GM18870 (cell line): ENCODE results near the gene AMOT.

Source experiments
- ATAC-seq: cut with Tn5 transposase; IDR thresholded peaks from one replicate; pipeline ENCODE4 v1.9.1; 2021; ENCODE audit warnings: moderate library complexity; ENCODE audit not compliant: unreplicated experiment

The AMOT gene

DNA sequence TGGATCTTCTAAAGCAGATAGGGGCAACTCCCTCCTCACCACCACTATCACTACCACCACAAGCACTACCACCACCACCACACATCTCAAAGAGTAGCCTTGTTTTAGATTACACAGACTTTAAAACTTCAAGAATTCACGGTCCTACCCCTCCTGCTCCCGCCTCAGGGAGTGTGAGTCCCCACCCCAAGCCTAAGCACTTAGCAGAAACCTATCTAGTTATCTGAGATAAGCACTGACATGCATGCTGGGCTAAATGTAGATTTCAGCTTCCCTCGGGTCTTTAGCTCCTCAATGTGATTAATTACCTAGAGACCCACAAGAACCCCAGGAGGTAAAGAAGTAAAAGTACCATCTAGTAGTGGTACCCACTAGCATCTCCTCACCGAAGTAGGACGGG is 775 bp downstream of the AMOT start:
- no peak for ATAC-seq

DNA sequence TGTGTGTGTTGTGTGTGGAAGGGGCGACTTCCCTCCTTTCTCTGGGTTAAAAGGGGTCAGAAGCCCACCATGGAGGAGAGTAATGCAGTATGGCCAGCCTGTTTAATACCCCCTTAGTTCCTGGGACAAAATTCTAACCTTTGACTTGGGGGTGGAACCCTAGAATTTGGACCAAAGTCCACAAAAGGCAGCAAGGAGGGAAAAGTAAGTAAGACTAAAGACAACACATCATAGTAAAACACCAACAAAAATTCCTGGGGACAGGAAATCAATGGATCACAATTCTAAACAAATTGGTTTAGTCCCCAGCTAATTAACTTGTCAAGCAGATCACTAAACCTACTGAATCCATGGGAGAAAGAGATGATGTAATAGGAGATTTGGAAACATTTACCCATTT is 3.1 kb downstream of the AMOT start:
- ATAC-seq = no peak

DNA sequence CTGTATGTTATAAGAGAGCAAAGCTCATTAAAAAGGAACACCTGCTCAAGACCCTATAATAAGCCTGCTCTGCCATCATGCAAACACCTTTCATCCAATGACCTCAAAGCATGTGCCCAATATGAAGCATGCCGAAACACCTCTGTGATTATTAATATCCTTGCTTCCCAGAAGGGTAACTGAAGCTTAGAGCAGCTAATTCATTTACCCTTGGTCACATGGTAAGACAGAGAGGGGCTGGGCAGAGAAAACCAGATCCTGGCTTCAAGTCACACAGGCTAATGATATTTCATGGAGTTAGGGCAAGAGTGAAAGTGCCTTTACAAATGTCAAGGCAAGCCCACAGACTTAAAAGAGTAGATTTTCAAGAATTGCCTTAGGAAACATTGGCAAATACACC is 5.6 kb downstream of the AMOT start:
- ATAC-seq = no peak

DNA sequence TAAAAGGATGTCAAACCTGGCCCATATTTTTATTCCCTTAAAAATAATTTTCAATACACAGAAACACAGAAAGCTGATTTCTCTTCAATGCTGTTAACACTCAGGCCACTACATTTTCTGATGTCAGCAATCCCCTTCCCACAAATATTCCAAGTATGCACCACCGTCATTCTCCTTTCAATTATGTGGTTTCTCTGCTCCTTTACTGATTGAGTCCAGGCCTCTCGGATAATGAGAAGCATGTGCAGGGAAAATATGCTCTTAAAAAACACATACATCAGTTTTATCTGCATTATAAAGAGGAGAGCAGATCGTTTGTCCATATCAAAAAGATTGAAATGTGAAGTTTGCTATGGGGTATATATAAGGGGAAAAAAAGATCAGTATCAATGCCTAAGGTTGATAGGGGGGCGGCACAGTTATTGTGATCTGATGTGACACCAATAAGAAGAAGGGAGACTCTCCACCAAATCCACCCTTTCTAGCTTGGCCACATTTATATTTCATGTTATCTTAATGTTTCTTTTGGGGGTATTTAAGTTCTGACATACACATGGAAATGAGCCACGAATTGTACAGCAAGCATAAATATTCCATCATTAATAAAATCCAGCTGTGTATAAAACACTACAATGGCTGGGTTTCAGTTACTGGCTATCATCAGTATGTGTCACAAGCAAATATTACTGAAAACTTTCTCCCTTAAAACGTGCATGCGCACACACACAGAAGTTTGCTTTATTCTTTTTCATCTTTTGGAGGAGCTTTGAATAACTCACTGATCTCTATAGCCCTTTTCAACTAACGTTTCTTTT is 6.4 kb downstream of the AMOT start:
- no peak for ATAC-seq

DNA sequence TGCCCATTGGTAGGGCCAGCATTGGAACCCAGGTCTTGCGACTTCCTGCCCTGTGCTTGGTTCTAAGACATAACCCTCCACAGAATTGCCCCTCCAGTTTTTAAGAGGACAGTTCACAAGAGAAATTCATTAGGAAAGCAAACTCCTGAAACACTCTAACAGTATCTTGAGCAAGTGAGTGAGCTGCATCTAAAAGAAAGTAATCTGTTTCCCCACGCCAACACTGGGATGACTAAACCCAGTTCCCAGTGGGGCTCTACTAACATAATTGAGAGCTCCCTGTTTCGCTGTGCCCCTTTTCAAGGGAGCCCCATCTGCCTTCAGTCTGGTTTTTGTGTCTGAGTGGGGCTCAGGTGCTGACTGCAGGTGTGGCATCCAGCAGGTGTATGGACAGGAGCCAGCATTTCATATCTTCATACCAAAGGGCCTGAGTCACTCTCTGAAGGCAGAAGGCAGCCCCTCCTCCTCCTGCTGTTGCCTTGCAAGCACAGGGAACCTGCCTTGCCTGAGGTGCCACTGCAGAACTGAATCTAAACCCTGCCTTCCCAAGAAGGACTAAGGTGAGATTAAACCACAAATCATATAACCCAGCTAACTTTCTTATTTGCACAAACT is 8.0 kb downstream of the AMOT start:
- ATAC-seq = no peak

DNA sequence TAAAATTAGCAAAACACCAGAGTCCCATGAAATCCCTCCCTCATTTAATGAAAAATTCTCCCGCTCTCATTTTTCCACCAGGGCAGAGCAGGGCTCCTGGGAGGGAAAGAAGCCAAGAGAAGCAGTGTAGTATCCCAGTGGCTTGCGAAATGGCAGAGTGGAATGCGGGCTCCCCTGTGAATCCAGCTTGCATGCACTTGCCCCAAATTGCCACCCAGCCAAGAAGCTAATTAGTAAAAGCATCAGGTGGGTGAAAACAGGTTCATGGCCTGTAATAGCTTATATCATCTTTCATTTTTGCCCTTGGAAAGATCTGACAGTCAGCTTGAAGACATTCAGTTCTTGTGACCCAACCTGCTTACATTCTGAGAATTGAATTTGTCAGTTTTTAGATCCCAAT is 10.1 kb downstream of the AMOT start:
- no peak for ATAC-seq

DNA sequence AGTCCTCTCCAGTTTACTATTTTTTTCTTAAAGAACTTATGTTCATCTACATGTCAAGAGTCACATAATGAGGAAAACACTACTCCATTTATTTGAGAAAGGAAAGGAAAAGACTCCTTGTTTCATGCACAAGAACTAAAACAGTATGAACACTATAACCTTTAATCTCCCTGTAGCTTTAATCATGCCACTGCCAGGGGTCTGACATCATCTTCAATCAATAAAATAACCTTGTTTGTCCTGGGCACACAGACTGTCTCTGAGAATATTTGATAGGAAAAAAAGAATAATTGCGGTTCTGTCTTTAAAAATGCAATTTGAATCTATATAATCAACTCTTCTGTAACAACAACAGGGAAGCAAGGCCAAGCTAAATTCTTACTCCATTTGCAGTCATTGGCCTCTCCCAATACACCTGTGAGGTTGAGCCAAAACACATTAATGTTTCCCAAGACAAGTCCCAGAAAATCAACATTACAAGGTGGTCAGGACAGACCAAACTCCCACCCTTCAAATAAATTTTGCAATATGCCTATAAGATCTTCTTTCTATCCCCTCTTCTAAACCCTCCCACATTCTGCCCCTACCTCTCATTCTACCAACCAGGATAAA is 13.2 kb downstream of the AMOT start:
- ATAC-seq = no peak

DNA sequence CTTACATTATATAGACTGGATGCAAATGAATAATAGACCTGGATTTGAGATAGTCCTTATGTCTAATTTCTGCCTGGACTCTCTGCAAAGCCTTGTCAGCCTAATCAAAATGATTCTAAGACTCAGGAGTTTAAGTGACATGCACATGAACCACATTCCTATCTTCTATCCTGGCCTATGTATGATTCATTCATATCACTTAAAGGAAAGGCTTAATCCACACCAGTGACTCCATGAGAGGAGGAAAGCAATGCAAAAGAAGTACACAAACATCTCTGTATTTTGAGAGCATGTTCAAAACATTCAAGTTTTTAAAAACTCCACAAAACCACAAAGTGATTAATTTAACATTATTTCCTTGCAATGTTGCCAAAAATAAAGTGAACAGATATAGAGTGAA is 14.6 kb downstream of the AMOT start:
- no peak for ATAC-seq

DNA sequence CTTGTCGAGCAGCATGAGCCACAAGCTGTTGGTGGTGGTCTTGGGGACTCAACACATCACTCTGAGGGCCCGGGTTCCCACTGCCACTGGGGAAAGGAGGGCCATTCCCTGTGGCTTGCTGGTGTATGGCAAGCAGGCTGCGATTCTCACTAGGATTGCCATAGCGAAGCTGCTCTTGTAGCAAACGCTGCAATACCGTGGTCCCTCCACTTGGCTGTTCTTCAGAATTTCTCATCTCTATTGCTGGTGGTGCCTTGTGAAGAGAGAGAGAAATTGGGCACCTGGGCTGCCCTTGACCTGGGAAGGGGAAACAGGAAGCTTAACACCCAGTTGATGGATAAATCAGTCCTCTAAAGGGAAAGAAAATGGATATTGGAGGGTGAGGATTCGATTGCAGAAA is 17.7 kb downstream of the AMOT start:
- no peak for ATAC-seq

DNA sequence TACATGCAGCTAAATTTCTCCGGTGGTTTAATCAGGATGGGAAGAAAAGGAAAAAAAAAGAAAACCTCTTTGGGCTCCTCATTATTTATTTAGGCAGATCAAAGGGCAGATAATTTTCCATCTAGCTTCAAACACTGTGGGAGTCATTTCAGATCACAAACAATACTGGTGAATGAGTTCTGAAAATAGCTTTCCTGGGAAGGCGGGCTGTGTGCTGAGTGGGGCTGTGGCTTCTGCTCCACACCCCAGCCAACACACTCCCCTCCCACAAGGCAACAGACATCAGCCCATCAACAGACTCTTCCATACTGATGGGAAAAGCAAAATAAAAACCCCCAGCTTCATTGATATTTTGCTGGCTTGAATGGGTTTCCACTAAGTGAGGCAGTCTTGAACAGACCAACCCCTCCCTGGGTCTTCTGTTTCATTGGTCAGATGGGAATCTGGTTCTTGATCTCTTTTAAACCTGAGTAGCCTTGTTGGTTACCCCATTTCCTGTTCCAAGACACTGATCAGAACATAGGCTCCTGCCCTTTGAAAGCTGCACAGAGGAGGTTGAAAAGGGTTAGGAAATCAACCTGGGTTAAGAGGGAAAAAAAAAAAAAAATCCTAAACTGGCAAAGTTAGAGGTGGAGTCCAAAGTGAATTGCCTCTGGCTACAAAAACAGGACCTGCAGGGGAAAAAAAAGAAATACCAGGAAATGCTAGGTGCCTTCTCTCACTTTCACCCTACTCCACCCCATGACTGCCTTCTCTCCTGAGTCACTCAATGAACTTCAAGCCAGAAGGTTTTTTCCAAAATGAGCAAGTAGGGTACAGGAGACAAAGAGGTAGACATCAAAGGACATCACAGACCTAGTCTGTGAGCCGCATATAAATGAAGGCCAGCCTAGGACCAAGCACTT is 20.0 kb downstream of the AMOT start:
- ATAC-seq = no peak

DNA sequence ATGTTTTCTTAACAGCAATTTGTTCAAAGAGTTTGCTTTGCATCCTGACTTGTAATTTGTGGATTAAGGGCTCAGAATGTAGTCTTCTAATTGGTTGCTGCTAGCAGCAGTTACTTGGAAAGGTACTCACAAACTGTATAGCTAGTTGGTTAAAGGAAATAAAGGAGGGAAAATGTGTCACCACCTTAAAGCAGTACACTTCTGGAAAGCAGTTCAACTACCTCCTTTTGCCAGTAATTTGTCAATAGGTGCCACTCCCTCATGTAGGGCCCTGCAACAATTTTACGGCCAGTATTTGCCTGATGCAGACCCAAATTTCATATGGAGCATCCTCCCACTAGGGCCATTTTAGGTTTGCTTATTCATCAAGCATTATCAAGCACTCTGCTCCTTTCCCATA is 20.8 kb downstream of the AMOT start:
- no peak for ATAC-seq

DNA sequence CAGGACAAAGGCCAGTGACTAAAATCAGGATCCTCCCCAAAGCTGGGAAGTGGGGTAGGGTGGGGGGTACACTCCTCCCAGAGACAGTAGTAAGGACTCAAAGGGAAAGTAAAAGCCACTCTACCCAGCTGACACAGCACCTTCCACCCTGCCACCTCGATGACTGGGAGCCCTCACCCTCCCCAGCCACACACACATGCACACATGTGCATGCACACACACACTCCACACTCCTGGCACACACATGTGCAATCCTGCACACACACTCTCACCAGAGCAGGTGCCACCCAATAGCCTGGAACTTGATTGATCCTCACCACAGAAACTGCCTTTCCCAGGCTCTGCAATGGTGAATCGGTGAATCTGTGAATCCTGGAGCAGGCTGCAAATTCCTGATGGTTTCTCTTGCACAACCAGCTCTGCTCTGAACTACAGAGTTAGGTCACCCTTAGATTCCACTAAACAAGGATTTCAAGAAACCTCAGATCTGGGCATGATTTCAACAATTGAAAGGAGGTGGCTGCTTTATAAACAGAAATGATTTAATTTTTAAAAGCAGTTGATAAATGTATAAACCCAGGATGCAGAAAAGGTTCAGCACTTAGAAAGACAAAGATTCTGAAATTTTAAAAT is 21.5 kb downstream of the AMOT start:
- no peak for ATAC-seq

DNA sequence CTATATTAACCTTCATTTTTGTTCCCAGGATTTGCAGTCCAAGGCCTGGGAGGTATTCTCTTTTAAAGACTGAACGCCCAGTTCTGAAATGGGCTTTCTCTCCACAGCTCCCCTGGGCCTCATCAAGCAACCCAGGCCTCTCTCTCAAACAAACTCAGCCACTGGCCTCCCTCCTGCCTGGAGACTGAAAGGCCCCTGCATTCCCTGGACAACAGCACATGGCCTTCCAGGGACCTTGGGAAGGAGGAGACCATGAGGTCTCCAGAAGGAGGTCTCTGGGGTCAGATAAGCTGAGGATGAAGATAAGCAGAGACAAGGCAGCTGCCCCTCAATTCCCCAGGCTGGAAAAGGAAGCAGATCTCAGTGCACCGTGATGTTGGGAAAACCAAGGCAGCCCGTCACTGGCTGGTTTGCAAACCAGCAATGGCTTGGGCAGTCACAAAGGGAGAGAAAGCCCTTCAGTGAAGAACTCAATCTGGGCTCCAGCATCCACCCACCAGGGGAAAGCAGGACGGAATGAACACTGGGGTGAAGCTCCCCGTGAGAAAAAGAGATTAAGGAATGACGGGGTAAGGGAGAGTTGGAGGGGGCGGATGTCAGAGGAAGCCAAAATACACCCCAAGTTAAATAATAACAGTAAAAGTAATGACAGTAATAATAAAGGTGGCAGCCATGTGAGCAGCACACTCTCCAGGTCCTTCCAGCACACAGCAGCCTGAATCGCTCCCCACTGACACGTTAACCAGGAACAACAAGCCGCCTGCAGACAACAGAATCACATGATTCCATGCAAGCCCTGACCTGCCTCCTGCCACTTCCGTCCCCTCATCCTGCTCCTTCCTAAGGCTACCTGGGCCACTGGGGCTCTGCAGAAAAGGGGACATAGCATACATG is 22.3 kb downstream of the AMOT start:
- no peak for ATAC-seq

DNA sequence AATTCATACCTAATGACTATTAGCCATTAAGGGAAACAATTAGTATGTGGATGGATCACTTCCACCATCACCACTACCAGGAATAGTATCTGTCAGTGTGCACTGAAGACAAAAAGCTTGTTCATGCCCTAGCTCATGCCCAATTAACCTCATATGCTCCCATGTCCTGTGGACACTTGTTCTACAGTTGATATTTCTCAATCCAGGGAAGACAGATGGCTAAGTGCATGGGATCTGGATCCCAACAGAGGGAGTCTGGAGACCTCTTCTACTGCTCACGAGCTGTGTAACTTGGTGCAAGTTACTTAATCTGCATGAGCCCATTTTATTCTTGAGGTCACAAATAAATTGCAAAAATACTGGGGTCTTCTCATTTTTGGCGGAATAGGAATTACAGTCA is 23.7 kb downstream of the AMOT start:
- ATAC-seq = no peak

DNA sequence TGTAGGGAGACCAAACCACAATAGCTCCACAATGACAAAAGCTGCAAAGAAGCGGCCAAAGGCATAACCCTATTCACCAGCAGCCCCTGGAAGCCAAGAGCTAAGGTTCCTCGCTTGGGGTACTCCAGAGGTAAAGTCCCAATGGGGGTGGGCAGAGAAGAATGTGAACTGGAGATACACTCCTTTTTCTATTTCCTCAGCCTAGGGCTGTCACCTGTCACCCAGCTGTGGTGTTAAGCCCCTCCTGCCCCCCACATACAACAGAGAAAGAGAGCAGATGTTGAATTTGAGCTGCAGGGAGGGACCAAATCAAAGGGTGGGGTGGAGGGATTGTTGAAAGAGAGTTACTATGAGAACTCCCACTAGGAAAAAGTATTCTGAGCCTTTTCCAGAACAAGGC is 26.1 kb downstream of the AMOT start:
- no peak for ATAC-seq

DNA sequence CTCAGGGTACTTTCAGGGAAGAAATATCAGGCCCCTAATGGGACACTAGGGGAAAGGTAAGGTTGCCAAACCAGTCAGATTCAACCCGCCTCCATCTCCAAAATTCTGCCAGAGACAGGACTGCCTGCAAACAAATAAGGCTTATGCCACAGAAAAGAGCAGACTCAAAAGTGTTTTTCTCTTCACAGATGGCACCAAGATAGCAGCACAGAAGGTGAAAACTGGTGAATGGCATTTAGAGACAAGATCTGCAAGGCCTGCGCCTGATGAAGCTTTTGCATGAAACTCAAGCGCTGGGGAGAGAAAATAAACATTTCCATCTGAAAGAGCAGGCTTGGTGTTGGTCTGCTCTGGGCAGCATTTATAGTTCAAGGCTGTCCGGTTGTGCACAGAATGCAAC is 27.9 kb downstream of the AMOT start:
- ATAC-seq = no peak

DNA sequence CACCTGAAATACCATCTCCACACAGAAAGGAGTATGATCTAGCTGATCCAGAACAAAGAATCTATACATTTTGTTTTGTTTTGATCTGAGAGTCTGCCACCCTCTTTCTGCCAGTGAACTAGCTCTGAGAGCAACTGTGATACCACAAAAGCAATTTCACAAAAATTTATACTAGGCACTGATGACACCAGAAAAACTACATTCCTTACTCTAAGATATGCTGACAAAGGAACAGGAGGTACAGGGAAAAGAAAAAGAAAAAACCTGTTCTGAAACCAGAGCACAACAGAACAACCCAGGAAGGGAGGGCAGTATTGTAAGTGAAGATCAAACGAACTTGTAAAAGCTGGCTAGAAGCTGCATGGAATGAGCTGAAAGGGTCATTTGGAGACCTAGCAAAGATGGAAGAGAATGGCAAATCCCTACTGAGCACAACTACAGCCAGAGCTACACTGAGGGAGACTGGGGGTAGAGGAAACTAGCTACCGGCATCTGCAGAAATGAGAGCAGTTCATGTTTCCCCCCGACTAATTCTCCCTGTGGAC is 31.9 kb downstream of the AMOT start:
- ATAC-seq = no peak

DNA sequence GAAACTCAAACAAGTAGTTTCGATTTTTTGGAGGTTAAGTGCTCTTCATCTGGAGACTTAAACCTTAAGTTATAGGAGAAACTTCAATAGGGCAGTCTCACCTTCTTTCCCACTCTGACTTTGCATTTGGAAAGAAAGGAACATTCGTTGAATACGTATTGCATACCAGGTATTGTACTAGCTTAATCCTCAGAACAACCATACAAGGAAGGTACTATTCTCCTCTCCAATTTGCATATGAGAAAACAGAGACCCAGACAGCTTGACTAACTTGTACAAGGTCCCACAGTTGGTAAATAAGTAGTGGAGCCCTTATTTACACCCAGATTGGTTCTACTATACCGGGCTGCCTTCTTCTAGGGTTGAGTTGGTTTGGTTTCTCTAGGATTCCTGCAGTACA is 32.6 kb downstream of the AMOT start:
- ATAC-seq = no peak

DNA sequence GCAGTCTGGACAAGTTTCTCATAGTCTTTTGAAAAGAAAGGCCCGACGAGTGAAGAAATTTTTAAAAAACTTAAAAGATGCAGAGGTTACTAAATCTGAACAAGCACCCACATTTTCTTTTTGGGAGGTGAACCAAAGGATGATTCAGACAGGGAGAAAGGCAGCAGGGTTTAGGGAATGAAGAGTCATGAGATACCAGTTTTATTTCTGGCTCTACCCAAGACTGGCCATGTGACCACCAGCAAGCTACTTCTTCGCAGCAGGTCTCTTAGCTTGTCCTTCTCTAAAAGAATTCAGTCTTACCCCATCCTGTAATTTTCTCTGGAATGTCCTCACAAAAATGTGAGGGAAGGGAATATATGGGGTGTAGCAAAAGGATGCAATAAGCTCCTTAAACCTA is 37.6 kb downstream of the AMOT start:
- ATAC-seq = no peak

DNA sequence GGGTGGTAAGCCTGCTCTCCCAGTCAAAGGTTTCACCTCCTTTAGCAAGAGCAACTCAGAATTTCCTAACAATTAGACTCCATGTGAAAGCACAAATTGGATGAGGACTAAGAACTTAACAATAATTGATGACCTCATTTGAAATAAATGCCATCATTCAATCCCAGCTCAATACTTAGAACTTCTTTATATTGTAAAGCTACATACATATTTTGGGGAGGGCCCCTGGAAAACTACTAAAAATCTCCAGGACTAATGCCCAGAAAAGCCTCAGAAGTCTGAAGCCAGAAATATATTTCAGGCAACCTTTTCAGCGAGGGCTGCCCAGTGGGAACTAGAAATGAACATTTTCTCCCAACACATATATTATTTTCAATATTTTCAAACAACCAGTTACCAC is 38.1 kb downstream of the AMOT start:
- ATAC-seq = no peak
